CD14-positive monocyte (primary cell): ENCODE results near the gene RAET1E. TPM values are rescaled to one million over a fixed set of nuclear protein-coding genes. Genes with fewer than 3 reads are reported as not detected.

Experiments used
- DNase-seq, 3 donors: peaks; one replicate each; pipeline ENCODE4 v3.0.0-alpha.2; 2011 to 2022
- H2AFZ ChIP-seq: 2 replicates; pipeline ENCODE4 v1.6.0; 2012; ENCODE audit warnings: mild to moderate bottlenecking, low read depth, low read length, inconsistent platforms; ENCODE audit not compliant: insufficient read depth, poor library complexity, severe bottlenecking
- H3K27ac ChIP-seq, 2 donors: 1 replicate in 1 of 2; 2 replicates in 1 of 2; pipeline ENCODE4 v1.5.1; 2012 to 2013; ENCODE audit warnings: low read length in 2 of 2, control low read depth in 1 of 2, inconsistent platforms in 1 of 2, low read depth in 1 of 2, mild to moderate bottlenecking in 1 of 2
- H3K27me3 ChIP-seq, 2 donors: one replicate each; pipeline versions ENCODE4 v1.6.0 to v1.6.1; 2011 to 2013; ENCODE audit warnings: low read length in 2 of 2; ENCODE audit not compliant: control insufficient read depth in 2 of 2, insufficient read depth in 2 of 2
- H3K36me3 ChIP-seq, 2 donors: replicated peaks in 1 of 2; 1 replicate in 1 of 2; 2 replicates in 1 of 2; pipeline versions ENCODE4 v1.5.1 to v1.6.1; 2012 to 2013; ENCODE audit warnings: low read length in 2 of 2, control low read depth in 1 of 2, inconsistent platforms in 1 of 2, mild to moderate bottlenecking in 1 of 2; ENCODE audit not compliant: insufficient read depth in 2 of 2, control insufficient read depth in 1 of 2
- H3K4me1 ChIP-seq, 2 donors: 1 replicate in 1 of 2; 2 replicates in 1 of 2; pipeline versions ENCODE4 v1.5.1 to v1.6.1; 2012 to 2013; ENCODE audit warnings: low read length in 2 of 2, control low read depth in 1 of 2, inconsistent platforms in 1 of 2, mild to moderate bottlenecking in 1 of 2, moderate library complexity in 1 of 2; ENCODE audit not compliant: insufficient read depth in 2 of 2, control insufficient read depth in 1 of 2
- H3K4me2 ChIP-seq: replicated peaks from 2 replicates; pipeline ENCODE3; 2012; ENCODE audit warnings: low read length, moderate library complexity, mild to moderate bottlenecking; ENCODE audit not compliant: poor library complexity, severe bottlenecking; ENCODE audit errors: extremely low read depth
- H3K4me3 ChIP-seq, 3 experiments: fragments of 200-600 bp in 1 of 3; sonication (generic) in 1 of 3; replicated peaks in 1 of 3; 1 replicate in 2 of 3; 2 replicates in 1 of 3; pipeline ENCODE4 v1.5.1; 2011 to 2013; ENCODE audit warnings: low read length in 3 of 3, mild to moderate bottlenecking in 3 of 3, control low read depth in 2 of 3, low read depth in 2 of 3, inconsistent platforms in 1 of 3, moderate library complexity in 1 of 3
- H3K79me2 ChIP-seq: 2 replicates; pipeline ENCODE4 v1.6.0; 2012; ENCODE audit warnings: mild to moderate bottlenecking, control low read depth, inconsistent platforms, low read length, moderate library complexity; ENCODE audit not compliant: insufficient read depth
- H3K9ac ChIP-seq: 2 replicates; pipeline ENCODE4 v1.6.0; 2017; ENCODE audit warnings: low read length, mild to moderate bottlenecking; ENCODE audit not compliant: insufficient read depth, poor library complexity, severe bottlenecking
- H3K9me3 ChIP-seq, 2 donors: replicated peaks in 1 of 2; 1 replicate in 1 of 2; 2 replicates in 1 of 2; pipeline versions ENCODE4 v1.5.1 to v1.6.1; 2012 to 2013; ENCODE audit warnings: low read length in 2 of 2, control low read depth in 1 of 2; ENCODE audit not compliant: control insufficient read depth in 1 of 2, insufficient read depth in 1 of 2
- H4K20me1 ChIP-seq: 2 replicates; pipeline ENCODE4 v1.6.0; 2012; ENCODE audit warnings: mild to moderate bottlenecking, low read length, control low read depth, moderate library complexity; ENCODE audit not compliant: insufficient read depth
- H3K27ac Mint-ChIP-seq, 7 donors: one replicate each; pipeline ENCODE4 v1.8.0; 2020; ENCODE audit warnings: mild to moderate bottlenecking in 7 of 7, mixed read lengths in 7 of 7, moderate library complexity in 6 of 7, inconsistent platforms in 2 of 7
- H3K27me3 Mint-ChIP-seq, 3 donors: one replicate each; pipeline ENCODE4 v1.8.0; 2021 to 2022; ENCODE audit warnings: low read depth in 3 of 3, mild to moderate bottlenecking in 3 of 3, mixed read lengths in 3 of 3, moderate library complexity in 3 of 3, inconsistent platforms in 1 of 3
- H3K36me3 Mint-ChIP-seq, 2 donors: one replicate each; pipeline ENCODE4 v1.8.0; 2020; ENCODE audit warnings: mixed read lengths in 2 of 2, inconsistent platforms in 1 of 2, mild to moderate bottlenecking in 1 of 2
- H3K4me1 Mint-ChIP-seq: one replicate; pipeline ENCODE4 v1.8.0; 2020; ENCODE audit warnings: mild to moderate bottlenecking, mixed read lengths
- H3K4me3 Mint-ChIP-seq, 2 donors: one replicate each; pipeline ENCODE4 v1.8.0; 2020; ENCODE audit warnings: mild to moderate bottlenecking in 2 of 2, mixed read lengths in 2 of 2, moderate library complexity in 1 of 2
- H3K9me3 Mint-ChIP-seq, 7 donors: one replicate each; pipeline ENCODE4 v1.8.0; 2020 to 2022; ENCODE audit warnings: mixed read lengths in 7 of 7, mild to moderate bottlenecking in 6 of 7, moderate library complexity in 6 of 7, inconsistent platforms in 2 of 7
- WGBS: methylation state at CpG from one replicate; pipeline ENCODE4 v1.1.5; 2013; ENCODE audit warnings: missing lambda C conversion rate; ENCODE audit not compliant: insufficient coverage; 5-methylcytosine and 5-hydroxymethylcytosine counted together
- intact Hi-C, 2 donors: fragments of 100-400 bp; cut with micrococcal nuclease; formaldehyde crosslinking; loops; one replicate each; pipeline versions ENCODE4 v1.15.0 to v1.15.1; 2023
- polyA plus RNA-seq, 3 donors: library from polyadenylated mRNA; depleted of rRNA in 1 of 3; unstranded in 2 of 3; stranded (reverse) in 1 of 3; fragments of 300-500 nt in 2 of 3; fragments of >200 nt in 1 of 3; fragmentation: Illumina TruSeq in 2 of 3; gene quantifications; 1 replicate in 2 of 3; 2 replicates in 1 of 3; pipeline ENCODE4 v1.2.3, GENCODE V29; 2012 to 2021
- TF ChIP-seq, protein P1 (sequence below): fragments of 200-600 bp; IDR thresholded peaks from one replicate; pipeline ENCODE4 v1.8.0; 2022; ENCODE audit warnings: antibody characterized with exemption, mild to moderate bottlenecking

Gene RAET1E
- polyA plus RNA-seq, 3 donors = not detected

DNA sequence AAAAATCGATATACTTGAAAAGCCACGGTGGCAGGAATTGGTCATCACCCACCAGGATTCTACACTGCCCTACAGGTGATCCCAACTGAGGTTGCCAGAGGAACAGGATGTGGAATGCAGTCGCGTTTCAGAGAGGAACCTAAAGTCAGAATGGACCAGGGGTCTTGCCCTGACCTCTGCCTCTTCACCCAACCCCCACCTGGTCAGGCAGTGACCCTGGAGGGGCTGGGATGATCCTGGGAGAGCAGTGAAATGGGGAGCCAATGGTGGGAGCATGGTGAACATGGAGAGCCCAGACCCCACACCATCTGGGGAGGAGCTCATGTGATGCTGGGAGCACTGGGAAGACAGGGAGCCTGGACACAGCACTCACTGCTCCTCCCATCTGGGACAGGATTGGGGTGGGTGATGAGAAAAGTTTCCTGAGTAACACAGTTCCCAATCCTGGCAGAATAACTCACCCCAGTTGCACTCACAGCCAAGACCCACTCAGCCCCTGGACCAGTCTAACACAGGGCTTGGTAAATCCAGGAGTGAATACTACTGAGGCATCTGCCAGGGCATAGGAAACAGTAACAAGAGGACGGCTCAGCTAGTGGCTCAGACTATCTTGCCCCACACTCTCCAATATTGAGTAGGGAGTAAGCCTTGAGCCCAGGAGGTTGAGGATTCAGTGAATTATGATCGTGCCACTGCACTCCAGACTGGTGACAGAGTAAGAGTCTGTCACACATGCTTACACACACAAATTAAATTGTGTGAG, 42.2 kb upstream of the RAET1E start:
- Mint-ChIP-seq H3K27ac (peak overlapping the region in 2 of 7 donors; percentile 27 to 41), H3K27me3 (peaks cover 81 to 91% (median 83%) of the 10 kb centered on the region in 3 donors), H3K4me1 (peaks cover 31% of the 10 kb centered on the region), H3K4me3 (peak overlapping the region in 1 of 2 donors; percentile 98), H3K9me3 (peaks cover 4 to 33% (median 21%) of the 10 kb centered on the region in 7 donors), H3K36me3 (peaks cover 12 to 13% of the 10 kb centered on the region in 2 donors)
- intact Hi-C loops = loop anchor here in 1 of 2 donors (10.0 kb wide), 2 partner anchors 395 to 875 kb away; partner anchors contain the start of gene PPIL4
- no CpG with 5 or more reads among the region's 6 CpGs for WGBS
- TF ChIP-seq, protein P1, sequence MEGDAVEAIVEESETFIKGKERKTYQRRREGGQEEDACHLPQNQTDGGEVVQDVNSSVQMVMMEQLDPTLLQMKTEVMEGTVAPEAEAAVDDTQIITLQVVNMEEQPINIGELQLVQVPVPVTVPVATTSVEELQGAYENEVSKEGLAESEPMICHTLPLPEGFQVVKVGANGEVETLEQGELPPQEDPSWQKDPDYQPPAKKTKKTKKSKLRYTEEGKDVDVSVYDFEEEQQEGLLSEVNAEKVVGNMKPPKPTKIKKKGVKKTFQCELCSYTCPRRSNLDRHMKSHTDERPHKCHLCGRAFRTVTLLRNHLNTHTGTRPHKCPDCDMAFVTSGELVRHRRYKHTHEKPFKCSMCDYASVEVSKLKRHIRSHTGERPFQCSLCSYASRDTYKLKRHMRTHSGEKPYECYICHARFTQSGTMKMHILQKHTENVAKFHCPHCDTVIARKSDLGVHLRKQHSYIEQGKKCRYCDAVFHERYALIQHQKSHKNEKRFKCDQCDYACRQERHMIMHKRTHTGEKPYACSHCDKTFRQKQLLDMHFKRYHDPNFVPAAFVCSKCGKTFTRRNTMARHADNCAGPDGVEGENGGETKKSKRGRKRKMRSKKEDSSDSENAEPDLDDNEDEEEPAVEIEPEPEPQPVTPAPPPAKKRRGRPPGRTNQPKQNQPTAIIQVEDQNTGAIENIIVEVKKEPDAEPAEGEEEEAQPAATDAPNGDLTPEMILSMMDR = no peak
- peaks cover 28 to 31% of the 10 kb centered on the region in 2 donors for H3K4me1 ChIP-seq
- no peaks in the 10 kb centered on the region for H3K36me3 ChIP-seq
- peak in 1 of 3 donors; percentile 11 for DNase-seq
- H3K79me2 ChIP-seq = no peaks in the 10 kb centered on the region
- H2AFZ ChIP-seq = no peak overlapping the region
- H3K9me3 ChIP-seq = peaks cover 3 to 20% of the 10 kb centered on the region in 2 donors
- no peak overlapping the region for H3K27ac ChIP-seq
- H3K9ac ChIP-seq = no peak overlapping the region
- H3K27me3 ChIP-seq = peaks cover 59 to 88% of the 10 kb centered on the region in 2 donors
- H4K20me1 ChIP-seq = no peaks in the 10 kb centered on the region
- no peak overlapping the region for H3K4me2 ChIP-seq
- H3K4me3 ChIP-seq = no peak overlapping the region

DNA sequence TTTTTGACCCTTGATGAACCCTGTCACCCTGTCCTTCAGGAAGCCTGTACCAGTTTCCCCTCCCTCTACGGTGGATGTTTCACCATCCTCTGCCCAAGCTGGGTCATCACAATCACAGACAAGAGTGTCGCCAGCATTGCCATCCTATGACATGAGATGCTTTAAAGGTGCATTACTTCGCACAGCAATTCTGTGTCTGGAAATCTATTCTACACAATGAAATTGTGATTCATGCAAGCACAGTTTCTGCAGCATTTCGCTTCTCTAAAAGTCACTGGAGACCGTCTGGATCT, 41.4 kb upstream of the RAET1E start:
- peak overlapping the region in 1 of 3 experiments; percentile 71 for H3K4me3 ChIP-seq

More for the DNA sequence above, 41.4 kb upstream of the RAET1E start:
- H3K9me3 ChIP-seq = peaks cover 3 to 20% of the 10 kb centered on the region in 2 donors
- peaks cover 67 to 96% of the 10 kb centered on the region in 2 donors for H3K27me3 ChIP-seq
- peak overlapping the region in 5 of 7 donors; percentile 43 to 85 (median 53) for H3K27ac Mint-ChIP-seq
- H3K9ac ChIP-seq = no peak overlapping the region
- peak overlapping the region; percentile 74 to 98 for H3K4me3 Mint-ChIP-seq
- peaks cover 12 to 13% of the 10 kb centered on the region in 2 donors for H3K36me3 Mint-ChIP-seq
- no peak overlapping the region for H3K4me2 ChIP-seq
- TF ChIP-seq, protein P1 = no peak
- H3K36me3 ChIP-seq = no peaks in the 10 kb centered on the region
- DNase-seq = peak in 2 of 3 donors; percentile 32 to 63
- H3K79me2 ChIP-seq = no peaks in the 10 kb centered on the region
- peaks cover 86 to 99% (median 90%) of the 10 kb centered on the region in 3 donors for H3K27me3 Mint-ChIP-seq
- no peak overlapping the region for H3K27ac ChIP-seq
- 27% methylated on average over 3 of the region's 5 CpGs for WGBS
- H4K20me1 ChIP-seq = no peaks in the 10 kb centered on the region
- peaks cover 4 to 33% (median 21%) of the 10 kb centered on the region in 7 donors for H3K9me3 Mint-ChIP-seq
- H2AFZ ChIP-seq = no peak overlapping the region
- intact Hi-C loops = loop anchor here in 1 of 2 donors (10.0 kb wide), 2 partner anchors 395 to 875 kb away; partner anchors contain the start of gene PPIL4
- peaks cover 31% of the 10 kb centered on the region for H3K4me1 Mint-ChIP-seq
- peaks cover 28 to 31% of the 10 kb centered on the region in 2 donors for H3K4me1 ChIP-seq
